ENCODE data around the gene OSTF1. TPM values are rescaled to one million over a fixed set of nuclear protein-coding genes. Genes with fewer than 3 reads are reported as not detected.

OSTF1 gene
- total RNA-seq, 2 experiments from 2014 or later = 37.3 to 58.1 TPM

- peaks cover 21% of the 10 kb centered on the region for H3K4me1 ChIP-seq (ENCODE audit: insufficient read depth, low read length, poor library complexity, severe bottlenecking)
- no TSS peak for BruUV-seq (replicated peaks)
- peaks cover 22% of the 10 kb centered on the region for H3K36me3 ChIP-seq (ENCODE audit: insufficient read depth, low read length)
- no peak for DNase-seq (ENCODE audit: low spot score)
- H3K9me3 ChIP-seq (ENCODE audit: low read length) = no peaks in the 10 kb centered on the region
- POLR2A ChIA-PET = no interaction called here
- TF ChIP-seq CTCF (conservative IDR thresholded peaks at IDR 0.05; ENCODE audit: low read length) (no peak), EZH2phosphoT487 (IDR thresholded peaks at IDR 0.05; ENCODE audit: borderline replicate concordance, low read depth, low read length) (no peak)
- no peak overlapping the region for H3K4me2 ChIP-seq (ENCODE audit: low read length)
- no peaks in the 10 kb centered on the region for H4K20me1 ChIP-seq (ENCODE audit: insufficient read depth, low read length)
- no peaks in the 10 kb centered on the region for H3K9me2 ChIP-seq (ENCODE audit: insufficient read depth, low read length)
- no peak overlapping the region for H2AFZ ChIP-seq (ENCODE audit: low read length)
- CTCF ChIA-PET (ENCODE audit: unreplicated experiment) = no interaction called here
- H3K79me2 ChIP-seq (ENCODE audit: insufficient read depth, low read depth, low read length) = peaks cover 21% of the 10 kb centered on the region
- H3K27ac ChIP-seq (ENCODE audit: low read depth, low read length, poor library complexity, severe bottlenecking) = no peak overlapping the region
- intact Hi-C loops (cut with micrococcal nuclease; ENCODE audit: unreplicated experiment) = no loop called here
- H3K4me3 ChIP-seq (ENCODE audit: low read depth, low read length, poor library complexity, severe bottlenecking) = no peak overlapping the region
Measured at GRCh38 chr9:75081632-75082031, 6.7 kb upstream of the OSTF1 start.

- Histone ChIP-seq H4K20me1 (ENCODE audit: insufficient read depth, low read length) (no peaks in the 10 kb centered on the region), H3K36me3 (ENCODE audit: insufficient read depth, low read length) (peaks cover 22% of the 10 kb centered on the region), H3K9me2 (ENCODE audit: insufficient read depth, low read length) (no peaks in the 10 kb centered on the region), H3K4me3 (ENCODE audit: low read depth, low read length, poor library complexity, severe bottlenecking) (no peak overlapping the region), H3K4me2 (ENCODE audit: low read length) (no peak overlapping the region), H3K27ac (ENCODE audit: low read depth, low read length, poor library complexity, severe bottlenecking) (no peak overlapping the region), H2AFZ (ENCODE audit: low read length) (no peak overlapping the region), H3K79me2 (ENCODE audit: insufficient read depth, low read depth, low read length) (peaks cover 32% of the 10 kb centered on the region), H3K4me1 (ENCODE audit: insufficient read depth, low read length, poor library complexity, severe bottlenecking) (peaks cover 24% of the 10 kb centered on the region), H3K9me3 (ENCODE audit: low read length) (no peaks in the 10 kb centered on the region)
- ChIA-PET POLR2A (interaction anchor here (0.6 to 1.2 kb wide), 4 partner anchors 56 to 334 kb away, joined by 3 to 4 read pairs (median 4); partner anchors contain the start of gene CARNMT1), CTCF (ENCODE audit: unreplicated experiment) (interaction anchor here (0.6 to 1.2 kb wide), 2 partner anchors 20 to 55 kb away, joined by 3 to 6 read pairs; no protein-coding TSS in a partner anchor)
- DNase-seq (ENCODE audit: low spot score) = no peak
- intact Hi-C loops (cut with micrococcal nuclease; ENCODE audit: unreplicated experiment) = no loop called here
- no TSS peak for BruUV-seq (replicated peaks)
- TF ChIP-seq CTCF (conservative IDR thresholded peaks at IDR 0.05; ENCODE audit: low read length) = no peak
- TF ChIP-seq EZH2phosphoT487 (IDR thresholded peaks at IDR 0.05; ENCODE audit: borderline replicate concordance, low read depth, low read length) = no peak
Measured at GRCh38 chr9:75083188-75083970, 4.9 kb upstream of the OSTF1 start.

Measured in OCI-LY7 (cell line).